Fibroblast of lung (primary cell): ENCODE data around the gene PIK3AP1. TPM values are rescaled to one million over a fixed set of nuclear protein-coding genes. Genes with fewer than 3 reads are reported as not detected.

Source experiments
- DNase-seq, 2 donors: peaks; one replicate each; pipeline versions ENCODE4 v3.0.0 to v3.0.0-alpha.2; 2010; ENCODE audit warnings: low read depth in 2 of 2
- H2AFZ ChIP-seq: 2 replicates; pipeline ENCODE4 v1.5.1; 2012; ENCODE audit warnings: low read length, control low read depth, inconsistent platforms
- H3K27ac ChIP-seq: 2 replicates; pipeline ENCODE4 v1.5.1; 2011; ENCODE audit warnings: low read length, control low read depth; ENCODE audit not compliant: insufficient read depth
- H3K27me3 ChIP-seq: 2 replicates; pipeline ENCODE4 v1.5.1; 2011; ENCODE audit warnings: mild to moderate bottlenecking, low read length; ENCODE audit not compliant: control insufficient read depth, insufficient read depth
- H3K36me3 ChIP-seq: 2 replicates; pipeline ENCODE4 v1.5.1; 2011; ENCODE audit warnings: low read length; ENCODE audit not compliant: control insufficient read depth, insufficient read depth
- H3K4me1 ChIP-seq: 2 replicates; pipeline ENCODE4 v1.5.1; 2011; ENCODE audit warnings: low read length; ENCODE audit not compliant: control insufficient read depth, insufficient read depth; ENCODE audit errors: extremely low read depth
- H3K4me2 ChIP-seq: 2 replicates; pipeline ENCODE4 v1.5.1; 2011; ENCODE audit warnings: low read length, control low read depth; ENCODE audit not compliant: insufficient read depth; ENCODE audit errors: extremely low read depth
- H3K4me3 ChIP-seq, 4 experiments: fragments of 200-600 bp in 1 of 4; sonication (generic) in 1 of 4; replicated peaks in 1 of 4; 2 replicates each; pipeline ENCODE4 v1.5.1; 2011 to 2016; ENCODE audit warnings: low read length in 4 of 4, low read depth in 3 of 4, mild to moderate bottlenecking in 3 of 4, control low read depth in 2 of 4, inconsistent platforms in 1 of 4, mixed read lengths in 1 of 4; ENCODE audit not compliant: insufficient read depth in 1 of 4; ENCODE audit errors: control extremely low read depth in 1 of 4
- H3K79me2 ChIP-seq: 2 replicates; pipeline ENCODE4 v1.5.1; 2012; ENCODE audit warnings: mild to moderate bottlenecking, low read length, inconsistent platforms; ENCODE audit not compliant: control insufficient read depth, insufficient read depth
- H3K9ac ChIP-seq: 2 replicates; pipeline ENCODE4 v1.5.1; 2011; ENCODE audit warnings: mild to moderate bottlenecking, low read length, control low read depth; ENCODE audit not compliant: insufficient read depth
- H3K9me3 ChIP-seq: 2 replicates; pipeline ENCODE4 v1.5.1; 2012; ENCODE audit warnings: low read depth, low read length; ENCODE audit not compliant: control insufficient read depth, insufficient read depth
- H4K20me1 ChIP-seq: 2 replicates; pipeline ENCODE4 v1.5.1; 2011; ENCODE audit warnings: low read length; ENCODE audit not compliant: control insufficient read depth, insufficient read depth; ENCODE audit errors: extremely low read depth
- CTCF ChIP-seq, 2 donors: IDR thresholded peaks in 1 of 2; conservative IDR thresholded peaks in 1 of 2; 1 replicate in 1 of 2; 2 replicates in 1 of 2; pipeline ENCODE4 v1.5.1; 2011 to 2012; ENCODE audit warnings: low read length in 2 of 2, control low read depth in 1 of 2, inconsistent platforms in 1 of 2, low read depth in 1 of 2, mild to moderate bottlenecking in 1 of 2
- EZH2 ChIP-seq: IDR thresholded peaks from 2 replicates; pipeline ENCODE4 v1.5.1; 2012; ENCODE audit warnings: low read length, control low read depth, mild to moderate bottlenecking; ENCODE audit errors: missing control alignments
- polyA plus RNA-seq, 2 donors: library from polyadenylated mRNA; depleted of rRNA in 1 of 2; stranded (reverse) in 1 of 2; unstranded in 1 of 2; fragments of >200 nt; gene quantifications; 2 replicates each; pipeline ENCODE4 v1.2.1, GENCODE V29; 2011 to 2012; ENCODE audit warnings: missing spikeins in 1 of 2
- total RNA-seq: library from RNA; depleted of rRNA; stranded (reverse); fragments of >200 nt; gene quantifications from 2 replicates; pipeline ENCODE4 v1.2.1, GENCODE V29; 2014

The PIK3AP1 gene
- total and polyA plus RNA-seq, 2 donors (not counting 1 experiment from before 2014, with no cell fraction given), result 0.17 to 0.24 TPM

- DNase-seq, result no peak
- H3K79me2 ChIP-seq, result no peaks in the 10 kb centered on the region
- no peak overlapping the region for H2AFZ ChIP-seq
- peaks cover 16% of the 10 kb centered on the region for H3K27me3 ChIP-seq
- H3K27ac ChIP-seq, result no peak overlapping the region
- H3K9ac ChIP-seq, result no peak overlapping the region
- H3K36me3 ChIP-seq, result no peaks in the 10 kb centered on the region
- no peaks in the 10 kb centered on the region for H3K9me3 ChIP-seq
- H3K4me1 ChIP-seq, result no peaks in the 10 kb centered on the region
- H4K20me1 ChIP-seq, result no peaks in the 10 kb centered on the region
- no peak overlapping the region for H3K4me3 ChIP-seq
- TF ChIP-seq CTCF (conservative IDR thresholded peaks at IDR 0.05 in 1 of 2, IDR thresholded peaks at IDR 0.05 in 1 of 2; ENCODE audit: low read depth in 1 of 2, low read length in 2 of 2), result no peak
- TF ChIP-seq EZH2, result no peak
- H3K4me2 ChIP-seq, result no peak overlapping the region
Observed at GRCh38 chr10:96719200-96719599, 1.1 kb downstream of the PIK3AP1 start.

- TF ChIP-seq EZH2 (no peak), CTCF (conservative IDR thresholded peaks at IDR 0.05 in 1 of 2, IDR thresholded peaks at IDR 0.05 in 1 of 2; ENCODE audit: low read depth in 1 of 2, low read length in 2 of 2) (no peak)
- no peak for DNase-seq
- Histone ChIP-seq H2AFZ (no peak overlapping the region), H3K27ac (no peak overlapping the region), H3K4me2 (no peak overlapping the region), H3K9me3 (no peaks in the 10 kb centered on the region), H3K4me3 (no peak overlapping the region), H3K4me1 (no peaks in the 10 kb centered on the region), H4K20me1 (no peaks in the 10 kb centered on the region), H3K79me2 (no peaks in the 10 kb centered on the region), H3K9ac (no peak overlapping the region), H3K36me3 (no peaks in the 10 kb centered on the region), H3K27me3 (peaks cover 16% of the 10 kb centered on the region)
Observed at GRCh38 chr10:96718304-96718990, 1.9 kb downstream of the PIK3AP1 start.

GRCh38 chr10:96716390-96716789 is 3.9 kb downstream of the PIK3AP1 start:
- Histone ChIP-seq H3K27ac (no peak overlapping the region), H3K4me2 (no peak overlapping the region), H4K20me1 (no peaks in the 10 kb centered on the region), H3K4me3 (no peak overlapping the region), H3K9me3 (no peaks in the 10 kb centered on the region), H3K9ac (no peak overlapping the region), H3K36me3 (no peaks in the 10 kb centered on the region), H3K27me3 (peaks cover 15% of the 10 kb centered on the region), H3K4me1 (no peaks in the 10 kb centered on the region), H3K79me2 (no peaks in the 10 kb centered on the region), H2AFZ (no peak overlapping the region)
- no peak for DNase-seq
- TF ChIP-seq CTCF (conservative IDR thresholded peaks at IDR 0.05 in 1 of 2, IDR thresholded peaks at IDR 0.05 in 1 of 2; ENCODE audit: low read depth in 1 of 2, low read length in 2 of 2) (no peak), EZH2 (no peak)
